K562 (cell line): Measurements from ENCODE around the gene RASAL3. TPM values are rescaled to one million over a fixed set of nuclear protein-coding genes. Genes with fewer than 3 reads are reported as not detected.

Experiments
- CBX1 ChIP-seq: sonication (generic); IDR thresholded peaks from 2 replicates; pipeline ENCODE4 v1.6.1; 2016; ENCODE audit warnings: antibody characterized with exemption, low read depth, mild to moderate bottlenecking
- DPF2 ChIP-seq: fragments of 450-650 bp; IDR thresholded peaks from 2 replicates; pipeline ENCODE4 v1.6.1; 2016
- HDAC2 ChIP-seq: fragments of 450-650 bp; IDR thresholded peaks from 2 replicates; pipeline ENCODE4 v1.6.1; 2016; ENCODE audit warnings: mild to moderate bottlenecking
- HMGN3 ChIP-seq: IDR thresholded peaks from 2 replicates; pipeline ENCODE4 v1.6.1; 2011; ENCODE audit warnings: borderline replicate concordance, low read depth, mild to moderate bottlenecking, mixed read lengths, low read length; ENCODE audit not compliant: insufficient read length; ENCODE audit errors: extremely low read depth
- JUND ChIP-seq, 2 experiments: IDR thresholded peaks; 2 replicates in 1 of 2; 3 replicates in 1 of 2; pipeline ENCODE4 v1.6.1; 2011; ENCODE audit warnings: borderline replicate concordance in 2 of 2, low read depth in 2 of 2, low read length in 2 of 2, improper control_type of control experiment in 1 of 2, missing biosample characterization in 1 of 2, missing genetic modification characterization in 1 of 2, missing genetic modification reagents in 1 of 2
- NFRKB ChIP-seq: fragments of 450-650 bp; IDR thresholded peaks from 2 replicates; pipeline ENCODE4 v1.6.1; 2016; ENCODE audit warnings: low read depth
- SMARCA5 ChIP-seq: fragments of 450-650 bp; IDR thresholded peaks from 2 replicates; pipeline ENCODE4 v1.6.1; 2016
- SMC3 ChIP-seq: conservative IDR thresholded peaks from 2 replicates; pipeline ENCODE4 v1.6.1; 2011; ENCODE audit warnings: low read depth, low read length, improper control_type of control experiment; ENCODE audit not compliant: insufficient read depth
- SP1 ChIP-seq: sonication (generic); formaldehyde crosslinking; IDR thresholded peaks from 2 replicates; pipeline ENCODE4 v1.8.1; 2022; ENCODE audit warnings: mild to moderate bottlenecking, missing genetic modification reagents
- TEAD4 ChIP-seq, 2 experiments: sonication (generic) in 1 of 2; formaldehyde crosslinking in 1 of 2; IDR thresholded peaks; 2 replicates each; pipeline versions ENCODE4 v1.6.1 to v1.8.0; 2012 to 2022; ENCODE audit warnings: borderline replicate concordance in 1 of 2, inconsistent platforms in 1 of 2, low read length in 1 of 2, mild to moderate bottlenecking in 1 of 2, missing genetic modification reagents in 1 of 2
- ZFX ChIP-seq: sonication (generic); formaldehyde crosslinking; IDR thresholded peaks from 2 replicates; pipeline ENCODE4 v1.8.0; 2022; ENCODE audit warnings: mild to moderate bottlenecking, missing genetic modification reagents, moderate library complexity
- ZNF121 ChIP-seq: sonication (generic); formaldehyde crosslinking; conservative IDR thresholded peaks from 2 replicates; pipeline ENCODE4 v1.8.0; 2022; ENCODE audit warnings: missing genetic modification reagents
- ZNF584 ChIP-seq: fragments of 200-800 bp; sonication (Bioruptor generic); IDR thresholded peaks from 2 replicates; pipeline ENCODE4 v1.6.1; 2016; ENCODE audit warnings: low read depth, mild to moderate bottlenecking, missing genetic modification characterization, missing compliant biosample characterization
- polyA plus RNA-seq, 8 experiments: library from polyadenylated mRNA; depleted of rRNA in 4 of 8; stranded (reverse) in 5 of 8; unstranded in 3 of 8; fragments of >200 nt; fragmentation: Nextera tagmentation in 2 of 8; fragmentation: Illumina TruSeq in 1 of 8; extraction: Ambion mirVana in 2 of 8; extraction: Trizol in 1 of 8; gene quantifications; 2 replicates each; pipeline versions ENCODE4 v1.2.1 to v1.2.3, GENCODE V29; 2011 to 2014; ENCODE audit warnings: inconsistent platforms in 1 of 8, missing spikeins in 1 of 8
- total RNA-seq, 7 experiments: library from RNA; depleted of rRNA in 6 of 7; stranded (reverse); fragments of >200 nt in 6 of 7; fragmentation: Illumina TruSeq in 2 of 7; extraction: Trizol in 2 of 7; gene quantifications; 2 replicates each; pipeline versions ENCODE4 v1.2.1 to v1.2.3, GENCODE V29; 2011 to 2021; ENCODE audit warnings: low replicate concordance in 1 of 7
- TF ChIP-seq, protein P1 (sequence below): fragments of 450-650 bp; IDR thresholded peaks from 2 replicates; pipeline ENCODE4 v1.6.1; 2018; ENCODE audit not compliant: partially characterized antibody
- TF ChIP-seq, protein P2 (sequence below): sonication (generic); formaldehyde crosslinking; IDR thresholded peaks from 2 replicates; pipeline ENCODE4 v1.8.0; 2022; ENCODE audit warnings: mild to moderate bottlenecking, missing genetic modification reagents
- TF ChIP-seq, protein P3 (sequence below): sonication (generic); formaldehyde crosslinking; IDR thresholded peaks from 2 replicates; pipeline ENCODE4 v1.9.0; 2022; ENCODE audit warnings: mild to moderate bottlenecking, missing genetic modification reagents

The RASAL3 gene
- total and polyA plus RNA-seq, 9 of the 15 experiments (the other 6 are each of a cell fraction or from before 2014, with no cell fraction given): 0.07 to 0.44 TPM; not detected in 7

DNA sequence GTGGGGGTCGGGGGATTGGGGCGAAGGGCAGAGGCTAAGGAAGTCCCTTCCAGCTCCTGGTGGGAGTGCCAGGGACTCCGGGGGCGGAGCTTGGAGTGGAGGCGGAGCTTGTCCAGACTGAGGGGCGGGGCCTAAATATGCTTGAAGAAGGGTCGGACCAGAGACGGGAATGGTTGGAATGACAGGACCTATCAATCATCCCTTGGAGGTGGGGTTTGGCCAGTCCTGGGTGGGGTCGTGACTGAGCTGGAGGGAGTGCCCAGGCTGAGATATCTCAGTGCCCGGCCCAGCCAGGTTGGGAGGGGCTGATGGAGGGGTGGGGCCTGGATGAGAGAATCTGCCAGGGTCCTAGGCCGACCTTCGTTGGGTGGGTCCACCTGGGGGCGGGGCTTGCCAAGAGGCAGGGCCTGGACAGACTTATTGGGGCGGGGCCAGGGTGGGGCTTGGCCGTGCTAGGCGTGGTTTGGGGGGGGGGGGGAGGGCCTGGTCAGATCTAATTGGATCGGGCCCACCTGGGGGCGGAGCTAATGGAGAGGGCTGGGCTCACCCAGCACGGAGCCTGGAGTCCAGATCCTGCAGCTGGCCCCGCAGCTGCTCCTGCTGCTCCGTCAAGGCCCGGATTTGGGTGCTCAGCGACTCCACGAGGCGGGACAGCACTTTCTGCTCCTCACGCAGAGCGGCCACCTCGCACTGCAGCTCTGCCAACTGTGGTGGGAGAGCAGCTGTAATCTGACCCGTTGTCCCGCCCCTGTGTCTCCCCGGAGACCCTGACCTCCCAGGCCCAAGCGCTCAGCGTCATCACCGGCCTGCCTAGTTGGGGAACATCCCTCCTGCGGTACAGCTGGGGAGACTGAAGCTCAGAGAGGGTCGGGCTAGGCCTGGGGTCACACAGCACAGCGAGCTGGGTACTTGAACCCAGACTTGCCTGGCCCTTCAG, 12.0 kb downstream of the RASAL3 start (continued):
- TF ChIP-seq, protein P1, sequence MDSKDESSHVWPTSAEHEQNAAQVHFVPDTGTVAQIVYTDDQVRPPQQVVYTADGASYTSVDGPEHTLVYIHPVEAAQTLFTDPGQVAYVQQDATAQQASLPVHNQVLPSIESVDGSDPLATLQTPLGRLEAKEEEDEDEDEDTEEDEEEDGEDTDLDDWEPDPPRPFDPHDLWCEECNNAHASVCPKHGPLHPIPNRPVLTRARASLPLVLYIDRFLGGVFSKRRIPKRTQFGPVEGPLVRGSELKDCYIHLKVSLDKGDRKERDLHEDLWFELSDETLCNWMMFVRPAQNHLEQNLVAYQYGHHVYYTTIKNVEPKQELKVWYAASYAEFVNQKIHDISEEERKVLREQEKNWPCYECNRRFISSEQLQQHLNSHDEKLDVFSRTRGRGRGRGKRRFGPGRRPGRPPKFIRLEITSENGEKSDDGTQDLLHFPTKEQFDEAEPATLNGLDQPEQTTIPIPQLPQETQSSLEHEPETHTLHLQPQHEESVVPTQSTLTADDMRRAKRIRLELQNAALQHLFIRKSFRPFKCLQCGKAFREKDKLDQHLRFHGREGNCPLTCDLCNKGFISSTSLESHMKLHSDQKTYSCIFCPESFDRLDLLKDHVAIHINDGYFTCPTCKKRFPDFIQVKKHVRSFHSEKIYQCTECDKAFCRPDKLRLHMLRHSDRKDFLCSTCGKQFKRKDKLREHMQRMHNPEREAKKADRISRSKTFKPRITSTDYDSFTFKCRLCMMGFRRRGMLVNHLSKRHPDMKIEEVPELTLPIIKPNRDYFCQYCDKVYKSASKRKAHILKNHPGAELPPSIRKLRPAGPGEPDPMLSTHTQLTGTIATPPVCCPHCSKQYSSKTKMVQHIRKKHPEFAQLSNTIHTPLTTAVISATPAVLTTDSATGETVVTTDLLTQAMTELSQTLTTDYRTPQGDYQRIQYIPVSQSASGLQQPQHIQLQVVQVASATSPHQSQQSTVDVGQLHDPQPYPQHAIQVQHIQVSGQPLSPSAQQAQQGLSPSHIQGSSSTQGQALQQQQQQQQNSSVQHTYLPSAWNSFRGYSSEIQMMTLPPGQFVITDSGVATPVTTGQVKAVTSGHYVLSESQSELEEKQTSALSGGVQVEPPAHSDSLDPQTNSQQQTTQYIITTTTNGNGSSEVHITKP: peak; percentile 34
- TF ChIP-seq DPF2: peak; percentile 20; the same call in 1 of the 2 replicates
- TF ChIP-seq TEAD4 (IDR thresholded peaks at IDR 0.05; ENCODE audit: low read length): 0 out of 2 replicates have a peak, but pooled peaks have one; percentile 16
- no peak for TF ChIP-seq TEAD4 (CRISPR knock-in tag; IDR thresholded peaks at IDR 0.05; ENCODE audit: borderline replicate concordance)
- peak; percentile 28 for TF ChIP-seq HMGN3
- TF ChIP-seq, protein P2, sequence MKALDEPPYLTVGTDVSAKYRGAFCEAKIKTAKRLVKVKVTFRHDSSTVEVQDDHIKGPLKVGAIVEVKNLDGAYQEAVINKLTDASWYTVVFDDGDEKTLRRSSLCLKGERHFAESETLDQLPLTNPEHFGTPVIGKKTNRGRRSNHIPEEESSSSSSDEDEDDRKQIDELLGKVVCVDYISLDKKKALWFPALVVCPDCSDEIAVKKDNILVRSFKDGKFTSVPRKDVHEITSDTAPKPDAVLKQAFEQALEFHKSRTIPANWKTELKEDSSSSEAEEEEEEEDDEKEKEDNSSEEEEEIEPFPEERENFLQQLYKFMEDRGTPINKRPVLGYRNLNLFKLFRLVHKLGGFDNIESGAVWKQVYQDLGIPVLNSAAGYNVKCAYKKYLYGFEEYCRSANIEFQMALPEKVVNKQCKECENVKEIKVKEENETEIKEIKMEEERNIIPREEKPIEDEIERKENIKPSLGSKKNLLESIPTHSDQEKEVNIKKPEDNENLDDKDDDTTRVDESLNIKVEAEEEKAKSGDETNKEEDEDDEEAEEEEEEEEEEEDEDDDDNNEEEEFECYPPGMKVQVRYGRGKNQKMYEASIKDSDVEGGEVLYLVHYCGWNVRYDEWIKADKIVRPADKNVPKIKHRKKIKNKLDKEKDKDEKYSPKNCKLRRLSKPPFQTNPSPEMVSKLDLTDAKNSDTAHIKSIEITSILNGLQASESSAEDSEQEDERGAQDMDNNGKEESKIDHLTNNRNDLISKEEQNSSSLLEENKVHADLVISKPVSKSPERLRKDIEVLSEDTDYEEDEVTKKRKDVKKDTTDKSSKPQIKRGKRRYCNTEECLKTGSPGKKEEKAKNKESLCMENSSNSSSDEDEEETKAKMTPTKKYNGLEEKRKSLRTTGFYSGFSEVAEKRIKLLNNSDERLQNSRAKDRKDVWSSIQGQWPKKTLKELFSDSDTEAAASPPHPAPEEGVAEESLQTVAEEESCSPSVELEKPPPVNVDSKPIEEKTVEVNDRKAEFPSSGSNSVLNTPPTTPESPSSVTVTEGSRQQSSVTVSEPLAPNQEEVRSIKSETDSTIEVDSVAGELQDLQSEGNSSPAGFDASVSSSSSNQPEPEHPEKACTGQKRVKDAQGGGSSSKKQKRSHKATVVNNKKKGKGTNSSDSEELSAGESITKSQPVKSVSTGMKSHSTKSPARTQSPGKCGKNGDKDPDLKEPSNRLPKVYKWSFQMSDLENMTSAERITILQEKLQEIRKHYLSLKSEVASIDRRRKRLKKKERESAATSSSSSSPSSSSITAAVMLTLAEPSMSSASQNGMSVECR (CRISPR knock-in tag): peak; percentile 33; the same call in 1 of the 2 replicates
- TF ChIP-seq HDAC2: peak; percentile 83
- TF ChIP-seq JUND (IDR thresholded peaks at IDR 0.05; ENCODE audit: borderline replicate concordance, low read depth, low read length): 0 out of 2 replicates have a peak, but pooled peaks have one; percentile 17
- no peak for TF ChIP-seq JUND (tag; IDR thresholded peaks at IDR 0.05; ENCODE audit: borderline replicate concordance, low read depth, low read length)
- TF ChIP-seq ZNF121: peak; percentile 85
- TF ChIP-seq ZFX: peak; percentile 72
- peak; percentile 68; the same call in 1 of the 2 replicates for TF ChIP-seq CBX1
- TF ChIP-seq NFRKB: no peak
- no peak for TF ChIP-seq ZNF584
- TF ChIP-seq SP1 (CRISPR knock-in tag): peak; percentile 61
- TF ChIP-seq SMARCA5: peak; percentile 95
- TF ChIP-seq, protein P3, sequence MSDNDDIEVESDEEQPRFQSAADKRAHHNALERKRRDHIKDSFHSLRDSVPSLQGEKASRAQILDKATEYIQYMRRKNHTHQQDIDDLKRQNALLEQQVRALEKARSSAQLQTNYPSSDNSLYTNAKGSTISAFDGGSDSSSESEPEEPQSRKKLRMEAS: 0 out of 2 replicates have a peak, but pooled peaks have one; percentile 42
- no peak for TF ChIP-seq SMC3
